Kidney (tissue), 14 donors: ENCODE data around the gene LIX1L. TPM values are rescaled to one million over a fixed set of nuclear protein-coding genes. Genes with fewer than 3 reads are reported as not detected.

Experiments
- DNase-seq, 5 donors: peaks; one replicate each; pipeline ENCODE4 v3.0.0-alpha.2; 2013 to 2020
- FAIRE-seq: peaks from 2 replicates; lab custom pipeline; 2012; peaks lifted over from hg19 to GRCh38; lab: Jason Lieb, UNC
- H3K27ac ChIP-seq, 2 donors: one replicate each; pipeline ENCODE4 v1.7.0; 2013; ENCODE audit warnings: low read depth in 2 of 2, low read length in 2 of 2, inconsistent platforms in 1 of 2
- H3K27me3 ChIP-seq: one replicate; pipeline ENCODE4 v1.7.1; 2013; ENCODE audit warnings: low read length, inconsistent platforms; ENCODE audit not compliant: control insufficient read depth, insufficient read depth
- H3K36me3 ChIP-seq, 3 donors: one replicate each; pipeline versions ENCODE4 v1.7.0 to v1.7.1; 2013; ENCODE audit warnings: low read length in 3 of 3, control low read depth in 1 of 3, inconsistent platforms in 1 of 3; ENCODE audit not compliant: insufficient read depth in 3 of 3, control insufficient read depth in 2 of 3
- H3K4me1 ChIP-seq, 3 donors: one replicate each; pipeline versions ENCODE4 v1.7.0 to v1.7.1; 2013; ENCODE audit warnings: low read length in 3 of 3, inconsistent platforms in 1 of 3, low read depth in 1 of 3; ENCODE audit not compliant: control insufficient read depth in 2 of 3, insufficient read depth in 2 of 3
- H3K4me3 ChIP-seq, 3 donors: one replicate each; pipeline versions ENCODE4 v1.7.0 to v1.8.1; 2013; ENCODE audit warnings: low read length in 3 of 3, control low read depth in 1 of 3, inconsistent platforms in 1 of 3
- H3K9ac ChIP-seq, 3 donors: one replicate each; pipeline versions ENCODE4 v1.7.0 to v1.7.1; 2013; ENCODE audit warnings: low read length in 3 of 3, control low read depth in 1 of 3, inconsistent platforms in 1 of 3
- H3K9me3 ChIP-seq, 3 donors: one replicate each; pipeline versions ENCODE4 v1.7.0 to v1.7.1; 2013; ENCODE audit warnings: low read length in 3 of 3, control low read depth in 1 of 3, inconsistent platforms in 1 of 3; ENCODE audit not compliant: control insufficient read depth in 2 of 3, insufficient read depth in 1 of 3
- intact Hi-C: fragments of 100-400 bp; cut with DNase I; formaldehyde crosslinking; loops from one replicate; pipeline ENCODE4 v1.11.1; 2022
- polyA plus RNA-seq: library from polyadenylated mRNA; stranded (reverse); fragments of 350-450 nt; fragmentation: Illumina TruSeq; extraction: RNeasy Lipid Tissue Mini Kit (QIAGEN cat#74804); gene quantifications from one replicate; pipeline ENCODE4 v1.2.3, GENCODE V29; 2014; ENCODE audit warnings: low read depth, low replicate concordance; ENCODE audit not compliant: insufficient read depth
- total RNA-seq: library from RNA; stranded (reverse); fragmentation: NEBNext Ultra II Directional; extraction: Animal tissue kit (Norgen Biotek cat#: 25700); gene quantifications from one replicate; pipeline ENCODE4 v1.2.1, GENCODE V29; 2021
- TF ChIP-seq, protein P1 (sequence below): IDR thresholded peaks from 3 replicates; pipeline ENCODE4 v1.5.1; 2012; ENCODE audit warnings: mild to moderate bottlenecking, moderate library complexity, borderline replicate concordance; ENCODE audit not compliant: insufficient read depth; ENCODE audit errors: extremely low read depth
- donor health status: control.
- donor health status: control.
- donor health status: control.
- donor health status: control.
- donor health status: control.
- donor health status: DM: yes; HTN: yes; CAD: no.
- donor health status: Normal renal cell carcinoma (clear cell type).

LIX1L gene
- total and polyA plus RNA-seq, 2 donors from 2014 or later = 10.0 to 27.8 TPM

DNA sequence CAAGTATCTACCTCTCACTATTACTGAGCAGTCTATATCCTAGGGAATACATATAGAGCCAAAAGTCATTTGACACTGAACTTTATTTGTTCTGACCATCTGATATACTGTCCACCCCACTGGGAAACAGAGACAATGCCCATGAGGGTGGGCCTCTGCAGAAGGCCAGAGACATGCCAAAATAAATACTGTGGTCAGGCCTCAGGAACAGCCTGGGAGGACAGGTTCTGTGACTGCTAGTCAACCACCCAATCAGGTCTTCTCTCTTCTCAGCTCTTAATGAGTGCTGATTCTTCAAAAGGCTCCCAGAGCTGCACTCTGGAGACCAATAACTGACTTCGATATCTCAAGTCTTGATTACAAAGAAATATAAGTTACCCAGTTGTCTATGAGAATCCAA lies 66.7 kb downstream of the LIX1L start:
- Histone ChIP-seq H3K9ac (peak overlapping the region in 1 of 3 donors; percentile 21), H3K4me3 (no peak overlapping the region), H3K36me3 (no peaks in the 10 kb centered on the region), H3K27me3 (no peaks in the 10 kb centered on the region), H3K9me3 (no peaks in the 10 kb centered on the region), H3K27ac (peak overlapping the region; percentile 87 to 89), H3K4me1 (peaks cover 0 to 12% (median 6%) of the 10 kb centered on the region in 3 donors)
- intact Hi-C loops = no loop called here
- FAIRE-seq (no peak), DNase-seq (no peak)
- TF ChIP-seq, protein P1, sequence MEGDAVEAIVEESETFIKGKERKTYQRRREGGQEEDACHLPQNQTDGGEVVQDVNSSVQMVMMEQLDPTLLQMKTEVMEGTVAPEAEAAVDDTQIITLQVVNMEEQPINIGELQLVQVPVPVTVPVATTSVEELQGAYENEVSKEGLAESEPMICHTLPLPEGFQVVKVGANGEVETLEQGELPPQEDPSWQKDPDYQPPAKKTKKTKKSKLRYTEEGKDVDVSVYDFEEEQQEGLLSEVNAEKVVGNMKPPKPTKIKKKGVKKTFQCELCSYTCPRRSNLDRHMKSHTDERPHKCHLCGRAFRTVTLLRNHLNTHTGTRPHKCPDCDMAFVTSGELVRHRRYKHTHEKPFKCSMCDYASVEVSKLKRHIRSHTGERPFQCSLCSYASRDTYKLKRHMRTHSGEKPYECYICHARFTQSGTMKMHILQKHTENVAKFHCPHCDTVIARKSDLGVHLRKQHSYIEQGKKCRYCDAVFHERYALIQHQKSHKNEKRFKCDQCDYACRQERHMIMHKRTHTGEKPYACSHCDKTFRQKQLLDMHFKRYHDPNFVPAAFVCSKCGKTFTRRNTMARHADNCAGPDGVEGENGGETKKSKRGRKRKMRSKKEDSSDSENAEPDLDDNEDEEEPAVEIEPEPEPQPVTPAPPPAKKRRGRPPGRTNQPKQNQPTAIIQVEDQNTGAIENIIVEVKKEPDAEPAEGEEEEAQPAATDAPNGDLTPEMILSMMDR = no peak

DNA sequence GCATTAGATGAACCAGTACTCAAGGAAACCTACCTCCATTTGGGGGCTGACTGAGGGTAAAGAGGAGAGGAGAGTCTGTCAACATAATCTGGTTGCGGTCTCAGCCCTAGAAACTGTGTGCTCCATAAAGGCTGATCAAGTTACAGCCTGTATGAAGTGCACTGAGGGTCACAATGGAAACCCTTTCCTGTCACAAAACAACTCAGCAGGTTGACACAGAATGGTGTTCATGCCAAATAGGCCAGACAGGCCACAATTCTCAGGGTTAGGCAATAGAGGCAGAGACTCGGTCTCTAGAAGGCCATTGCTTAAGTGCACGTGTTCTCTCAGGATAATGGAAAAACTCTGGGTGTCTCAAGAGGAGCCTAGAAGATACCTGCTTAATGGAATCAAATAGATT lies 68.1 kb downstream of the LIX1L start:
- DNase-seq = no peak
- no peak for FAIRE-seq

DNA sequence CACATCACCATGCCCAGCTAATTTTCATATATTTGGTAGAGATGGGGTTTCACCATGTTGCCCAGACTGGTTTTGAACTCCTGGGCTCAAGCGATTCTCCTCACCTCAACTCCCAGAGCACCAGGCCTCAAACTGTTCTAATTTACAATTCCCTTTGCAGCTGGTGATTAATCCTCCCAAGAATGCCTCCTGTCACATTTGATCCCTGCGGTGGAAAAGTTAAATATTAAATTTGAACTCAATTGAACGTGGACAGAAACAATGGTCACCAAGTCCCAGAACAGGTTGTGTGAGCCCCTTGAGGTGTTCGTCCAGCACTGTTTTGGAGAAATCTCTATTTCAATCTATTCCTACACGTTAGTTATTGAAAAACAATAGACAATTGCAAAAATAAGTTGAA lies 70.2 kb downstream of the LIX1L start:
- Histone ChIP-seq H3K27me3 (no peaks in the 10 kb centered on the region), H3K4me1 (peaks cover 0 to 19% (median 4%) of the 10 kb centered on the region in 3 donors), H3K9me3 (no peaks in the 10 kb centered on the region), H3K36me3 (no peaks in the 10 kb centered on the region), H3K4me3 (no peak overlapping the region), H3K9ac (no peak overlapping the region), H3K27ac (no peak overlapping the region)
- TF ChIP-seq, protein P1 = no peak
- DNase-seq (peak in 2 of 5 donors; percentile 53 to 62), FAIRE-seq (no peak)
- intact Hi-C loops = no loop called here

More for the DNA sequence above, 68.1 kb downstream of the LIX1L start:
- intact Hi-C loops = no loop called here
- Histone ChIP-seq H3K9ac (no peak overlapping the region), H3K9me3 (no peaks in the 10 kb centered on the region), H3K4me3 (no peak overlapping the region), H3K4me1 (peaks cover 0 to 19% (median 6%) of the 10 kb centered on the region in 3 donors), H3K36me3 (no peaks in the 10 kb centered on the region), H3K27me3 (no peaks in the 10 kb centered on the region), H3K27ac (no peak overlapping the region)
- TF ChIP-seq, protein P1 = no peak

DNA sequence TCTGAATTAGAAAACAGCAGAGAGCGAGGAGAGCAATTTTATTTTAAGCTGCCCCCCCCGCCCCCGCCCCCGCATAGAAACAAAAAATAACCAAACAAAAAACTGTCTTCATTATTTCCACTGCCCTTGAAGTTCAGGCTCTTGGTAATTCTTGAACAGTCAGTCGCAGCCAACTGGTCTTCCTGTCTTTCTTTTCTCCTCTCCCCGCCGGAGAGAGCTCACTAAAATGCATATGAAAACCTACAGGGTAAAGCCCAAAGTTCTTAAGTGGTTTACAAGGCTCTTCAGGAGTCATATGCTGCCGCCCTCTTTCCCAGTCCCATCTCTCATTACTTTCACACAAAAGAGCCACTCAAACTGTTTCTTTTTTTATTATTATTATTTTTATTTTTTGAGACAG lies 71.0 kb downstream of the LIX1L start:
- Histone ChIP-seq H3K4me3 (no peak overlapping the region), H3K9ac (no peak overlapping the region), H3K4me1 (peaks cover 0 to 14% (median 0%) of the 10 kb centered on the region in 3 donors), H3K9me3 (no peaks in the 10 kb centered on the region), H3K27ac (no peak overlapping the region), H3K36me3 (no peaks in the 10 kb centered on the region), H3K27me3 (no peaks in the 10 kb centered on the region)
- TF ChIP-seq, protein P1 = no peak
- DNase-seq = no peak
- FAIRE-seq = no peak
- intact Hi-C loops = no loop called here
